Erythroblast (primary cell): ENCODE measurements around the gene CD81.

Source experiments
- GATA1 ChIP-seq: IDR thresholded peaks from 2 replicates; pipeline ENCODE4 v1.6.1; 2011; ENCODE audit warnings: low read depth, mild to moderate bottlenecking, control low read depth, low read length, moderate library complexity
- POLR2A ChIP-seq: IDR thresholded peaks from 2 replicates; pipeline ENCODE4 v1.6.1; 2011; ENCODE audit warnings: mild to moderate bottlenecking, low read length

- TF ChIP-seq POLR2A (no peak), GATA1 (no peak)
These were observed 29.7 kb upstream of the CD81 start for GRCh38 chr11:2347308-2347830.
